ENCODE measurements around the gene C19orf38. TPM values are rescaled to one million over a fixed set of nuclear protein-coding genes. Genes with fewer than 3 reads are reported as not detected.
"Not testable (repeated sequence)": the region's sequence is repeated elsewhere in the genome, so short reads cannot be mapped to it uniquely, and the experiment has no call there.

The C19orf38 gene
- total RNA-seq, 1 donor from 2014 or later: 4.6 TPM

GRCh38 chr19:10839114-10840050 lies 8.8 kb upstream of the C19orf38 start:
- intact Hi-C loops (cut with micrococcal nuclease): loop anchor here (5.0 to 10.0 kb wide), 2 partner anchors 337 to 365 kb away; partner anchors contain the start of gene KEAP1

DNA sequence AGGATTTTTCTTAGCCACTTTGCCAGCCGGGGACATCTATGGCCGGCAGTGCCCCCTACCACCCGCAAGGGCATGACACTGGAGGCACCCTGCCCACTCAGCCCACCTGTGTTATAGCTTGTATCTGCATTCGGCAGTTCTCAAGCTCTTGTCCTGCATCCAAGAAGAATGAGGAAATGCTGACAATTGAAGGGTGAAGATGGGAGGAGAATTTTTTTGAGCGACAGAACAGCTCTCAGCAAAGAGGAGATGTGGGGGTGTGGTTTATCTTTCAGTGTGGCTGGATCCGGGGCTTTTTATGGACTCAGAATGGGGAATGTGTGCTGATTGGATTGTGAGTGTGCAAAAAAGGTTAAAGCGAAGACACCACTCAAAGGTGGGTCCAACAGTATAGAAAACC lies 5.4 kb upstream of the C19orf38 start:
- intact Hi-C loops (cut with micrococcal nuclease): no loop called here

DNA sequence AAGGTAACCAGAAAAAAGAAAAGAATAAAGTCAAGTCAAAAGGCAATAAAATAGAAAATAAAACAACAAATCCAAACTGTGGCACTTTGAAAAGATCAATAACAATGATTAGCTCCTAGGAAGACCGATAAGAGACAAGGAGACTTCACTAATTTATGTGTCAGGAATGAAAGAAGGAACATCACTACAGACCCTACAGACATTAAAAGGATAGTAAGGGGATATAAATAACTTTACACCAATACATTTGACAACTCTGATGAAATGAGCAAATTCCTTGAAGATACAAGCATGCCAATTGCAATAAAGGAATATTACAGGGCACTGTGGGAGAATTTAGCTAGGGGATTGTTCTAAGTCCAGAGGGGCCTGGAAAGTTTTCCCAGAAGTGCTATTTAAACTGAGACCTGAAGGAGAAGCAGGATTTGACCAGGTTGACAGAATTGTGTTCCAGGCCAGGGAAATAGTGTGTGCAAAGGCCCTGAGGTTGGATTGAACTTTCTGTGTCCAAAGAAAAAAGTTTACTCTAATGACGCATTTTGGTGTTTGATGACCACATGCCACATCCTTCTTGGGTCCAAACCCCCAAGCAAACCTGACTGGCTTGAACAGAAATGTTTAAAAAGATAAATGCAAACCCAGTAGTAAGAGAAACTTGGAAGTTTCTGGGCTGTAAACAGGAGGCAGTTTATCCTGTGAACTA lies 1.6 kb upstream of the C19orf38 start:
- intact Hi-C loops (cut with micrococcal nuclease): no loop called here

DNA sequence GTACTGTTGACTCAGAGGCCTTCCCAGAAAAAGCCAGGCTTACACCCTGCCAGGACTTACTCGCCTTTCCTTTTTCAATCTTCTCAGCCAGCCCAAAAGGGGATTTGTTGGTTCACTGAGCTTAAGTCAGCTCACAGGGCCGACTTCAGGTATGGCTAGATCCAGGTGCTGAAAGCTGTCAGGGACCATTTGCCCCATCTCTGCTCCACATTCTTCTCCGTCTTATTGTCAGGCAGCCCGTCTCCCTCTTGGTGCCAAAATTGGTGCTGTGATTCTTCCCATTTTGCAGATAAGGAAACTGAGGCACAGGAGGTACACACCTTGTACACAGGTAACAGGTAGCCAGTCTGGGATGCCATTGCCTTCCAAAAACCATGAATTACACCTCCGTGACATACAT lies 2.4 kb downstream of the C19orf38 start:
- intact Hi-C loops (cut with micrococcal nuclease): no loop called here

DNA sequence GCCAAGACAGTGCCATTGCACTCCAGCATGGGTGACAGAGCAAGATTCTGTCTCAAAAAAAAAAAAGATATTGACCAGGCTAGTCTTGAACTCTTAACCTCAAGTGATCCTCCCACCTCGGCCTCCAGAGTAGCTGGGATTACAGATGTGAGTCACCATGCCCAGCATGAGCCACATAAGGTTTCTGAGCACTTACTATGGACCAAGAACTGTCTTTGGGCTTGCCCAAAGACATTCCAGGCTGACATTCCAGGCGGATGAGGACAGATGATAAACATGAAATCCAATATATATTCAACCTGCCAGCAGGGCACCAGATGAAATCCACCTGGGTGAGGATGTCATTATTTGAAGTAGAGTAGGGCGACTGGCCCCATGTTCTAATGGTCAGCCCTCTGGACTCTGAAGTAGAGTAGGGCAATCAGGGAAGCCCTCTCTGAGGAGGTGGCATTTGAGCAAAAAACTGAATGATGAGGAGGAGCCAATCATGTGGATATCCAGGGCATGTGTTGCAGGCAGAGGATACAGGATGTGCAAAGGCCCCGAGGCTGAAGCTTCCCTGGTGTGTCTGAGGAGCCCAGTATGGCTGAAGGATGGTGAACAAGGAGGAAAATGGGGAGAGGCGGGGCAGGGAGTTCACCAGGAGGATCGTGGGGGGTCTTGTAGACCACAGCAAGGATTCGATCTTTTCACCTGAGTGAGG lies 4.0 kb downstream of the C19orf38 start:
- intact Hi-C loops (cut with micrococcal nuclease): no loop called here

DNA sequence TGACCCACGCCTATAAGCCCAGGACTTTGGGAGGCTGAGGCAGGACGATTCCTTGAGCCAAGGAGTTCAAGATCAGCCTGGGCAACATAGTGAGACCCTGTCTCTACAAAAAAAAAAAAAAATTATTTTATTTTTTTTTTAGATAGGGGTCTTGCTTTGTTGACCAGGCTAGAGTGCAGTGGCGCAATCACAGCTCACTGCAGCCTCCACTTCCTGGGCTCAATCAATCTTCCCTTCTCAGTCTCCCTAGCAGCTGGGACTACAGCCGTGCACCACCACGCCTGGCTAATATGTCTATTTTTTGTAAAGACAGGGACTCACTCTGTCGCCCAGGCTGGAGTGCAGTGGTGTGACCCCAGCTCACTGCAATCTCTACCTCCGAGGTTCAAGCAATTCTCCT lies 4.7 kb downstream of the C19orf38 start:
- intact Hi-C loops (cut with micrococcal nuclease): no loop called here

- intact Hi-C loops (cut with micrococcal nuclease): no loop called here
Measured at GRCh38 chr19:10854350-10855089, 6.3 kb downstream of the C19orf38 start.

DNA sequence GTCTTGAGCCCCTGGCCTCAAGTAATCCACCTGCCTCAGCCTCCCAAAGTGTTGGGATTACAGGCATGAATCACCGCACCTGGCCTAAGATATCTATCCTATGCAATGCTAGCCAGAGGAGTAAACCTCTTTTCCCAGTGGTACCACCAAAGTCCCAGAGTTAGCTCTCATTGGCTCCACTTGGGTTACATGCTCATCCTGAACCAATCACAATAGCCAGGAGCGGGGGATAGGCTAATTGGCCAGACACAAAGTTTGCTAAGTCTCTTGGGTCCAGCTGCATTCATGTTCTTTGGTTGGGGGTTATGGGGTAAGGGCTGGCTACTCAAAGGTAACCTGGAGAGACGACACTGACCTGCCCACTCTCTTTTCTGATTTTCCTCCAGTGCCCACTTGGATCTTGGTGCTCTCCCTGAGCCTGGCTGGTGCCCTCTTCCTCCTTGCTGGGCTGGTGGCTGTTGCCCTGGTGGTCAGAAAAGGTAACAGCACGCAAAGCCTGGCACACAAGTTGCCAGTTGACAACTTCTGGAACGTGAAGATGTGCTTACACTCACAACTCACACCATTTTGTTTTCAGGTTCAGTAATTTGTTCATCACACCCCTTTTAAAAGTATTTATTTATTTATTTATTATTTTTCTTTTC lies 7.8 kb downstream of the C19orf38 start:
- intact Hi-C loops (cut with micrococcal nuclease): no loop called here

GRCh38 chr19:10856899-10857298 lies 8.7 kb downstream of the C19orf38 start:
- intact Hi-C loops (cut with micrococcal nuclease): not testable (repeated sequence)

DNA sequence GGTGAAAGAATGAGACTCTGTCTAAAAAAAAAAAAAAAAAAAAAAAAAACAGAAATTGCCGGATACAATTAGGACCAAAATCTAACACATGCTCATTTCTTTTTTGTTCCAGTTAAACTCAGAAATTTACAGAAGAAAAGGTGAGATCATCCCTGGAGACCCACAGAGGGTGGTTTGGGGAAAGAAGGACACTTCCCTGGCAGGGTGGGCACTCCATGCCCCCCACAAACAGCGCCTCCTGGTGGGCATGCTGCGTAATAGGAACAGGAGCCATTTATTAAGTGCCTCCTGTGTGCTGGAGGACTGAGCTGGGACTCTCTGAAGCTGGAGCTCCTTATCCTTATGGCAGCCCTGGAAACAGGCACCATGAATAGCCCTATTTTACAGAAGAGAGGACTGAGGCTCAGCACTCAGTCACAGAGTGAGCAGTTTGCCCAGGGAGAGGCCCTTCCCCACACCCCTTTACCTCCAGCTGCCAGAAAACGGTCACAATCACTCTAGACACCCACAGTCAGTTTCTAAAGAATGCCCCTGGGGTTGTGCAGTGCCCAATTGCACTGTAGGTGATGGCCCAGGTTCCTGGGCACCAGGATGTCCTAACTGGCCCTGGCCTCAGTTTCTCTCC lies 10.1 kb downstream of the C19orf38 start:
- intact Hi-C loops (cut with micrococcal nuclease): loop anchor here (1.0 kb wide), 1 partner anchor 141 kb away; no protein-coding TSS in a partner anchor

GRCh38 chr19:10861103-10861651 lies 13.0 kb downstream of the C19orf38 start:
- intact Hi-C loops (cut with micrococcal nuclease): no loop called here

GRCh38 chr19:10862561-10863106 lies 14.4 kb downstream of the C19orf38 start:
- intact Hi-C loops (cut with micrococcal nuclease): no loop called here

GRCh38 chr19:10863107-10863717 lies 15.0 kb downstream of the C19orf38 start:
- intact Hi-C loops (cut with micrococcal nuclease): no loop called here

DNA sequence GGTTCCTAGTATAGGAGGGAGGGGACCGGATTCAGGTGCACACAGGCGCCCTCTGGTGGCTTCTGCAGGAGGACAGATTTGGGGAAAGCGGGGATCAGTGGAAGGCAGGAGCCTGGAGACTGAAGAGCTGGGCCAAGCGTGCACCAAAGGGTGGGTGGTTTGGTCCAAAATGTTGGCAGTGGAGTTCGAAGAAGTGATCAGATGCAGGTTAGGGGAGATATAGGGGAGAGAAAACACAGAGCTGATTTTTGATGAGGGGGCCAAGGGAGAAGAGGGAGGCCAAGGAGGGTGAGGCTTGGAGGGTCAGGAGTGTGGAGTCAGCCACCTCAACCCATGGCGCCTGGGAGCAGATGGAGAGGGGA lies 16.3 kb downstream of the C19orf38 start:
- intact Hi-C loops (cut with micrococcal nuclease): loop anchor here (1.0 kb wide), 2 partner anchors 28 to 147 kb away; partner anchors contain the start of gene TMED1

GRCh38 chr19:10866495-10866894 lies 18.3 kb downstream of the C19orf38 start:
- intact Hi-C loops (cut with micrococcal nuclease): no loop called here

GRCh38 chr19:10868872-10869547 lies 20.8 kb downstream of the C19orf38 start:
- intact Hi-C loops (cut with micrococcal nuclease): no loop called here

GRCh38 chr19:10869872-10870311 lies 21.7 kb downstream of the C19orf38 start:
- intact Hi-C loops (cut with micrococcal nuclease): loop anchor here (2.0 kb wide), 4 partner anchors 73 to 367 kb away; partner anchors contain the start of genes KEAP1, KRI1 and SMARCA4

DNA sequence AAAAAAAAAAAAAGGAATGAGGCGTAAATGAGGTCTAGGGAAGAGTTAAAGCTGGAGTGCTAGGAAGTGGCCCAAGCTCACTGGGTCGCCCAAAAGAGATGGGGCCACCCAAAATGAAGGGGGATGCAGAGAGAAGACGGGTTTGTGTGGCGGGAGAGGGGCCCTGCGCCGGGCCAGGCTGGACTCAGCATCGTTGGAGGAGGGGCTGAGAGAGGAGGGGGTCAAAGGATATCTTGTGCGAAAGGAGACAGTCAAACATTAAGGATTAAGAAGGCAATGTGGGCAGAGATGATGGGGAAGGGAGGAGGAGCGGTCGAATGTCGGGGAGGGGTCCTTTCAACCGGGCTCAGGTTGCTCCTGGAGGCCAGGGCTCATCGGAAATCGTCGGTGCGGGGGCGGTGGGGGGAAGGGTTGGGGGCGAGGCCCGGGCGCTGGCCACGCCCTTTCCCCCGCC lies 22.3 kb downstream of the C19orf38 start:
- intact Hi-C loops (cut with micrococcal nuclease): loop anchor here (2.0 kb wide), 4 partner anchors 74 to 368 kb away; partner anchors contain the start of genes KEAP1, KRI1 and SMARCA4
